GM19025 (cell line): Measurements from ENCODE around the gene C1QTNF3.

Source experiments
- ATAC-seq: cut with Tn5 transposase; IDR thresholded peaks from one replicate; pipeline ENCODE4 v1.9.1; 2021; ENCODE audit warnings: mild to moderate bottlenecking, low read depth, moderate library complexity; ENCODE audit not compliant: unreplicated experiment

C1QTNF3 gene

DNA sequence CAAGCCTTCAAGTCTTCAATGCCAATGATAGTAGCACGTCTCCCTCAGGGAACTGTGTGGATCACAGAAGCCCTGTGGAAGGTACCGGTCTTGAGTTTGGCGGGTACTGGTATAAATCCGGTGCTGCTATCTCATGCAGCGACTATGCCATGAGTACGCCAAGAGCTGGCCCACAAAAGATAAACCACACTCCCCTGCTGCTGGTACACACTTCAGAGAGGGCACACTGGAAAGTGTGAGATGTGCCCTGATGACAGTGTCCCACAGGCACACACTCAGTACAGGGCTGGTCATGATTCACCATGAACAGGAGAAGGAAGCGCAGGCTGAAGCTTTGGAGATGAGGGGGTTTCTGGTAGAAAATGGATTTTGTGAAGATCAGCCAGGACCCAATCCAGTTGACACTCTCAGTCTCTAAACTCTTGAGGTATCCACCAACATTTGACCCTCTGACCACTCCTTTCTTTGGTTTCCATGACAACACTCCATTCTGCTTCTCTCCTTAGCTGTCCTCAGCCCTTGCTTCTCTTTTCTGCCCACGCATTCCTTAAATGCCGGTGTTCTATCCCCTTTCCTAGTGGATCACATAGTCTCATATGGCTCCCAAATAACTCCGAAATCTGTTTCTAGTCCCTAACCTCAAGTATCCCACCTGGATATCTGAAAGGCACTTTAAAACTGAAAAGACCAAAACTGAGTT, 40.2 kb downstream of the C1QTNF3 start:
- ATAC-seq = no peak

DNA sequence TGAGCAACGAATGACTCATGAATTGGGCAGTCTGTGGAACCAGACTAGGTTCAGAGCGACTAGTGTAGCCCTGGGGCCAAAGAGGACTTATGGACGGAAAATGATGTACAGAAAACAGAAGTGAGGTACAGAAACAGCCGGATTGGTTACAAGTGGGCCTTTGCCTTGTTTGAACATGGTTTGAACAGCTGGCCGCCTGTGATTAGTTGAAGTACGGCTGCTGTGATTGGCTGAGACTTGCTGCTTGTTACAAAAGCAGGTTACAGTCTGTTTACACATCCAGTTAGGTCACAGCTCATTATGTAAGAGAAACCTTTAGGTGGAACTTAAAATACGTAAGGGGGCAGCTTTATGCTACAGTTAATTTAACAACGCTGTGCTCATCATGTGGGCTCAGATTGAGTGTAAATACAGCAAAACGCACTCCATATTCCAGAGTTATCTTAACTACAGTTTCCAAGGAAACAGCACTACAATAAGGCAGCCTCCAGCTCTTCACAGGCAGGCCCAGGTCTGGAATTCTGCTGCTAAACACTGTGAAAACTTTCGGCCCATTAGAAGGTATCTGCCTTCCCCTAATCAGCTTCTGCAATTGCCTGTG, 41.7 kb downstream of the C1QTNF3 start:
- no peak for ATAC-seq

DNA sequence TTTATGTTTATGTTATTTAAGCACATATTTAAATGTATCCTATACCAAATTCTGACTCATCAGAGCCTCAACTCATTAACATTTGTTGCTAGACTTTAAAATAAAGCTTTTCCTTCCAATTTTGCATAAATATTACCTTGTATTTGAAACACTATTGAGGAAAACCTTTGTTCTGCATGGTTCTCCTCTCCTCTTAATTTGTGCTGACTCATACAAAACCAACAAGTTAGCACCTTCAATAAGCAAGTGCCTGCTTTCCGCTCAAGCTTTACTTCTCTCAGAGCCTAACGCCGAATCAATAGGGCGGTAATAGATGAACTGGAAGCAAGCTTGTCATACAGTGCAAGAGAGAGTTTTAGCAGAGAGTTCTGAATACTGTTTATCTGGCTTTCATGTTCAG, 43.0 kb downstream of the C1QTNF3 start:
- no peak for ATAC-seq

DNA sequence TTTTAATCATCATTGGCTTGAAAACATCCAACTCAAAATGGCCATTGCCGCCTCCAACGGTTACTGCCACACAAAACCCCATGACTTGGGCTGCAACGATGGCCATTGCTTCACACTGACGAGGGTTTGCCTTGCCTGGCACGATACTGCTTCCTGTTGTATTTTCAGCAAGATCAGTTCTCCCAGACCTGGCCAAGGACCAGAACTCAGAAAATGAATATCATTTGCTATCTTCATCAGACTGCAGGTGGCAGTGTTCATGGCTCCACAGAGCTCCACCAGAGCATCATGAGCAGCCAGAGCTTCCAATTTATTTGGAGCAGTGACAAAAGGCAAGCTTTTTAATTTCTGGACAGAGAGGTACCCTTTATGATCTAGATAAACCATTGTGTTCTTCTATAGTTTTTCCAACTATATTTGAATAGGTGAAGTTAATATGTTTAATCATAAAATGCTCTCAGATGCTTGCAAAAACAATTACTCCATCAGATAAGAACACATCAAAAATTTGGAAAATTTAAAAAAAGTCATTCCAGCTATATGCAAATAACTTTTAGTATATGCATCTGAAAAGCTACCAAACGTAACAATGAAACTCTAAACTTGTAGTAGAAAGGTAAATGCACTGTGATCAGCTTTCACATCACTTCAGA, 45.6 kb downstream of the C1QTNF3 start:
- ATAC-seq = no peak

DNA sequence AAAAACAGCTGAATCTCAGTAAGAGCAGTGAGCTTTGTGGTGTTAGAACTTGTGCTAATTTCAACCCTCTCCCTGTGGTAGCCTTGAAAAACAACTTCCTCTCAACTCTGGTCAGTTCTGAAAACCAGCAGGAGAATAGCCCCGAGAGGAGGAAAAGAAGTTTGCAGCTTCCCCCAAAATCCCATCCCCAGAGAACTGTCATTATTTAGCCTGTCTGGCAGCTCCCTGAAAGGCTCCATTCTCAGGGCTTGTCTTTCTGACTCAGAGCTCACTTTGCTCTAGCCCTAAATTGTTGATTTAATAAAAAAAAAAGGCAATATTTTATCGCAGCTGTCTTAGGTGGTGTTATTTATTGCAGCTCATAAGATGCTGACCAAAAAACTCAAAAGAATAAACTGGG, 47.1 kb downstream of the C1QTNF3 start:
- ATAC-seq = no peak

DNA sequence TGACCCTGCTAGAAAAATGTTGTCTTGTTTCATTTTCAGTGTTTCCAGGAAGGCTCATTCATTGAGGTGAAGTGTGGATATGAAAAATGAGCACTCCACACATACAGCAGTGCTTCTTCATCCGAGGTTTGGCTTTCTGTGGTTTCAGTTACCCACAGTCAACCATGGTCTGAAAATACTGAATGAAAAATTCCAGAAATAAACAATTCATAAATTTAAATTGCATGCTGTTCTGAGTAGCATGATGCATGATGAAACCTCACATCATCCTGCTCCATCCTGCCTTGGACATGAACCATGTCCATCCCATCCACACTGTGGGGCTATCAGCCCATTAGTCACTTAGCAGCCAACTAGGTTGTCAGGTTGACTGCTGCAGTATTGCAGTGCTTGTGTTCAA, 48.2 kb downstream of the C1QTNF3 start:
- no peak for ATAC-seq

DNA sequence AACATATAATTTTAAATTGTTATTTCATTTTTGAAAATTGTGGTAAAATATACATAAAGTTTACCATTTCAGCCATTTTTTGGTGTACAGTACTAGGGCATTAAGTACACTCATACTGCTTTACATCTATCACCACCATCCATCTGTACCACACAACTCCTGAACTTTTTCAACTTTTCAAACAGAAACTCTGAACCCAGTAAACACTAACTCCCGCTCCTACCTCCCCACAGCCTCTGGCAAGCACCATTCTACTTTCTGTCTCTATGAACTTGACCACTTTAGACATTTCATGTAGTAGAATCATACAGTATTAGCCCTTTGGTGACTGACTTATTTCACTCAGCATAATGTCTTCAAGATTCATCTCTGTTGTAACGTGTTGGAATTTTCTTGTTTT, 50.1 kb downstream of the C1QTNF3 start:
- ATAC-seq = no peak

DNA sequence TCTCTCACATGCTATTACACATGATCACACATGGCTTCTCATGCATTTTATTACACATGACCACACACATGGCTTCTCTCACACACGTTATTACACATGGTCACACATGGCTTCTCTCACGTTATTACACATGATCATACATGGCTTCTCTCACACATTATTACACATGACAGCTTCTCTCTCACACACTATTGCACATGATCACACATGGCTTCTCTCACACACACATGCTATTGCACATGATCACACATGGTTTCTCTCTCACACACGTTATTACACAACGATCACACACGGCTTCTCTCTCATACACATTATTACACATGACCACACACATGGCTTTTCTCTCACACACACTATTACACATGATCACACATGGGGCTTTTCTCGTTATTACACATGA, 57.6 kb downstream of the C1QTNF3 start:
- no peak for ATAC-seq

DNA sequence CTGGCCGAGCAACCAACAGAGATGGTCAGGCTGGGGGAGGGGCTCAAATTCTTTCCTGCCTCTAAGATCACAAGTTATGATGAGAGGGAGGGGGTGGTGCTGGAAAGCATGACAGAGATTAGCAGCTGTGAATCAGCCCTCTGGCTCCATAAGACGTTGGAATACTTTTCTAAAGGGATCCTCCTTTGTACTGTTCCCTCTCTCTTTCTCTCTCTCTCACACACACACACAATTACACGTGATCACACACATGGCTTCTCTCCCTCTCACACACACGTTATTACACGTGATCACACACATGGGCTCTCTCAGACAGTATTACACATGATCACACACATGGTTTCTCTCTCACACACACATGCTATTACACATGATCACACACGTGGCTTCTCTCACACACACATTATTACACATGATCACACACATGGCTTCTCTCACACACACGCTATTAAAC, 58.3 kb downstream of the C1QTNF3 start, which contains the start of gene SLC45A2:
TSS of gene SLC45A2 (minus strand) at position 23 of the 454 bp plus-strand sequence. CDS start 110 bp downstream, outside the sequence.
- ATAC-seq = no peak

DNA sequence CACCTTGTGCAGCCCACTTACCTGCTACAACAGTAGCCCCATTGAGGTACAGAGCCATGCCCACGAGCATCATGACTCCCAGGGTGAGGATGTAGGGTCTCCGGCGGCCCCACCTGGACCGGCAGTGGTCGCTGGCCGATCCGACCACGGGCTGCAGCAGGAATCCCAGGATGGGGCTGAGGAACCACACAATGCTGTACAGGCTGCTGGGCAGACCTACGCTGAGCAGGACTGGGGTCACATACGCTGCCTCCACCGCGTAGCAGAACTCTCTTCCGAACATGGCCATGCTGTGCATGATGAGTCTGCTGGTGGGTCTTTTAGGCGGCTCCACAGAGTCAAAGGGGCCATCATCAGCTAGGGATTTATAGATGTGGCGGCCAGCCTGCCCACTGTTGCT, 58.8 kb downstream of the C1QTNF3 start:
- ATAC-seq = no peak

DNA sequence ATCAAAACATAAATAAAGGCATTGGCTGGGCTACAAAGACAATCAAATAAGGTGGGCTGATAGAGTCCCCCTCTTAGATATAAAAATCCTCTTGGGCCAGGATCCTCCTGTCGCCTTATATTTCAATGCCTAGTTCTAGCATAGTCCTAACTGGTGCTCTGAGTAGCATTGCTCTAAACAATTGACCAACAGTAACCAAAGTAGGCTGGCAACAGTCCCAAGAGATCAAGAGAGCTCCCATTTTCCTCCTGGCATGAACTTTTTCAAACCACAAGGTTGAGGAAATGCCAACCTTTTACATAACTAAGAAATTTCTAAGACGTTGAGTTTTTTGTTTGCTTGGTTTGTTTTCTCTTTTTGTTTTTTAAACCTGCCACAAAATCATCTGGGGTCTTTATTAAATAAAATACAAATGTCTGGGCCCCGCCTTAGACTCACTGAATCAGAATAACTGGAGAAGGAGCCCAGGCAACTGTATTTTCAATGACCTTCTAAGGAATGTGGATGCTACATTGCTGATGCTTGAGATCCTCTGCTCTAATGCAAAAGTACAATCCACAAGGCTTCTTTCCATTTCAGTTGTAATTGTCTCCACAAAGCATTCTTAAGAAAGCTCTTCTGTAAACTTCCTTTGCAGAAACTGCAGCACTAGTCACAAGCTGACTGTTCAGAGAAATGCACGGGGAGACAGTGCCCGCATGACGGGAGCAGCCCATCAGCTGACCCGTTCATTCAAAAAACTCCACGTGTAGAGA, 61.4 kb downstream of the C1QTNF3 start:
- no peak for ATAC-seq

DNA sequence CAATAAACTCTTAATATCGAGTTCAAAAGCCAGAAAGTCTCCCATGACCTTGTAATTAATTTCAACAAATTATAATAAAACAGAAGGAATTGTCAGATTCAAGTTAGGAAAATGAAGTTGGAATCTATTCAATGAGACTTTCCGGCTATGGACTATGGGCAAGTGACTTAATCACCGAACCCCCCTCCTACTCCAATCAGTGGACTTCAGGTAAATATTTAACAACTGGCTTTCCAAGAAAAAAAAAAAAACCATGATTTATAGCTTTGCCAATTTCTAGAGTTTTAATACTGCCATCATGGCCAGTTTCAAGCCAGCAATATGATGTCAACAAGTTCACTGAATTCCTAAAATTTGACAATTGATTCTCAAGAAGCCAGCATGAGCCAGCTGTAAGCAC, 63.0 kb downstream of the C1QTNF3 start:
- no peak for ATAC-seq

DNA sequence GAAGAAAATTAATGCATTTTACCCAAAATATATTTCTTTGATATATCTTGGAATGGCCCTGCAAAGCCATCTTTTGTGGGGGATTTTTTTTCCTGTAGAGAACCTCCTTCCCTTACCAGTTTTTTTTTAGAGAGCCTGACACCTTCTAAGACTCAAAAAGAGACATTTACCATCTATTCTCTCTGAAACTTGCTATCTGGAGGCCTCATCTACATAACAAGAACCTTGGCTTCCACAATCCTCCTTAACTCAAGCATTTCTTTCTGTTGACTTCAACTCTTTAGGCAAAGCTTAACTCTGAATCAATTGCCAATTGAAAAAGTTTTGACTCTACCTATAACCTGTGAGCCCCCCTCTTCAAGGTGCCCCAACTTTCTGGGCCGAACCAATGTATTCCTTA, 64.7 kb downstream of the C1QTNF3 start:
- ATAC-seq = no peak

DNA sequence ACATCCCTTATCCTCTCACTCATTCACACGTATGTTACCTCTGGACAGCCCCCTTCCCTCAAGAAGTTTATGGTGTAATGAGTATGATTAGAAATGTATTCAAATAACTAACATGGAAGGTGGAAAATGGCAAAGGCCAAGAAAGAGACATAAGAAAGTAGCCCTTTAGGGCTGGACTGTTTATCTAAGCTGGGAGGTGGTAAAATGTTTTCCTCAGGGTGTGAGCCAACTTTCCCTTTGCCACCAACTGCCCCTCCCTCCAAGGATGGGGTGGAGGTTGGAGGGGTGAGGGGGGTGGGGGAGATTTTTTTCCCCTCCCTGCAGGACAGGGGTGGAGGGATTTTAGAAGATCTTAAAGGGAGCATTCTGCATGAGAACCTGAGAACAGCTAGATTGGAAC, 66.7 kb downstream of the C1QTNF3 start:
- no peak for ATAC-seq

DNA sequence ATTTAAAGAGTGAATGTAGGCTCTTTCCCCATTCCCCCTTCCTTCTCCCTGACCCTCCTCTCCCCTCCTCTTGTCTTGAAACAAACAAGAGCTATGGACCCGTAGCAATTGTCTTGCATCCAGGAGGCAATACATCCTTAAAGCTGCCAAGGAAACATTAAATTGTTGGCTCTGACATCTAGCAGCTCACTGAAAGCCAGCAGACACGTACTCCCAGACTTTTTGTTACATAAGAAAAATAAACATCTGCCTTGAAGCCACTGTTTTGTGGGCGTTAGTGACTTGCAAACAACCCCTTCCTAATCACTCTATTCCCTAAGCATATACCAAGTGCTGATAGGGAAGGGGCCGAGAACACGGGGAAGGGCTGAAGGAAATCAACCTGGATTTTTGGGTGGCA, 67.2 kb downstream of the C1QTNF3 start:
- no peak for ATAC-seq

DNA sequence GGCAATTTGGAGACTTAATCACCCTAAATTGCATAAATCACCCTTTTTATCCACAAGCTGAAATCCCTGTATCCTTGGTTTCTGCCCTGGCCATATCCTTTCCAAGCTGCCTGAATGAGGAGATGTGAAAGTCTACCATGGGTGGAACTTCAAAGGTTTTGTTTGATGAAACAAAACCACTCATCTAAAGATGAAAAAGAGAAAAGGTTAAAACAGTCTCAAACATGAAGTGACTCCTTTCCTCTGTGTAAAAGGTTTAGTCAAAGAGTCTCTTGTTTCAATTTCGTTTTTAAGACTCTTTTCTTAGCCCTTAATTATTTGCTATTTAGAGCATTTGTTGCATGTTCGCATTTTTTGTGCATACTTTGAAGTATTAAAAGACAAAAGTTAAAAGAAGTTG, 69.7 kb downstream of the C1QTNF3 start:
- ATAC-seq = no peak

DNA sequence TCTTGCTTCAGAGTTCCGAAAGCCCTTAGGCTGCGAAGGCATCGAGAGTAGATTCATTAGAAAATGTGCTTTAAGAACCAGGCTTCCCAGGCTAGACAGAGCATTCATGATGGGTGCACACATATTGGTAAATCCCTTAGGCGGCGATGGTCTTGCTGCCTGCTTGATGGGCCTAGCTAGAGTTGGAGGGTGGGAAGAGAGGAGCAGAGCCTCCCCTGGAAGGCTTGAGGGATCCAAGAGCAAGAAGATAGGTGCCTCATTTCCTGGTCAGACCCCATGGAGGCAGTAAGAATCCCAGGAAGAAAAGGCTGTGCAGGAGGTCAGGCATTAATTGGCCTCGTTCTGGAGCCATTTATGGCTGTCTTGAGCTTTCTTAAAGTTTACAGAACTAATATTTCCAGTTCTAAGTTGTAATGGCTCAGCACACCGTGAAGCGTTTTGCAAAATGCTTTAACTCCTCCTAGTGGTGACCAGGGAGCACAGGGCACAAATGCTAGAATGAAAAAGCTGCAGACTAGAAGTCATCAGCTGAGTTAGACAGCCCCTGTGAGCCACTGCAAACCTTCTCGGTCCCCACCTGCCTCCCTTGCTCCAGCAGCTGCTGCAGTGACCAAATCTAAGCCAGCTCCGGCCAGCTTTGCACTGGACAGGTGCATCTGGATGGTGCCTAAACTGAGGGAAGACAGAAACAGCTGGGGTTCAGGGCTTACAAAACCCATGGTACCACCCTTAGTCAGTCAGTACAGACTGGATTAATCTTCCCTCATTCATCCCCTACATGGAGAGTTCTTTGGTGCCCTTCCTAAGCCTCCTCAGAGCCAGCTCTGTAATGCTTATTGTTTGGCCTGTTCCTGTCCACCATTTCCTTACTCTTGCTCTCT, 73.2 kb downstream of the C1QTNF3 start:
- ATAC-seq = peak; percentile 65

DNA sequence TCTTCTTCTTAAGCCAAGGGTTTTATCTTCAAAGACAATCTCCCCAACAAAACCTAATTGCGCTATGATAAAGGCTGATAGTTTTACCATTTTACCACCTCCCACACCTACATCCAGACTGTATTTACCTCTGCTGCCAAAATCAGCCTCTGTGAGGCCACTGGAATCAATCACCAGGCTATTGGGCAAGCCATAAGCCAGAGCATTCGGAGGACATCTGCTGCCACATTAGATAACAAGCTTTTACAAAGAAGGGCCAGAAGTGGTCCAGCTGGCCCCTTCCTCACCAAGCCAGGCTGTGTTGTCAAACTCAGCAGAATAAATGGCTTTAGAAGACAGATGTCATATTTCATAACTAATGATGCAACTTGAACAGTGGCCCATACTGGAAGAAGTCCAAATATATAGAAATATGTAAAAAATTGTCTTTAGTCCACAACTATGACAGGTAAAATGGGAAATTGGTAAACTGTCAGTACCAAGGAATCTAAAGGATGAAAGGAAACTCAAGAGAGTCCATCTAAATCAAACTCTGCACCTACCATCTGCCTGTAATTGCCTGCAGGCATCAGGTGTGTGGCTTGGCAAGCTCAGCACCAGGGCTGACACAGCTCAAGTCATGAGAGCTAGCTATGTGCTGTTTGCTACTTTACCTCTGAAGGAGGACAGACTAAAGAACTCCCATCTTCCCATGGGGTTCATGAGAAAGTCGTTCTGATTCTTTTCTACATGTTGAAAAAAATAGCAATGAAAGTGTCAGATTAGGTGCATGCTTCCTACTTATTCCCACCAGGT, 74.6 kb downstream of the C1QTNF3 start:
- no peak for ATAC-seq
